GM18507 (cell line): Measurements from ENCODE around the gene HSD17B2.

Experiments used
- DNase-seq: peaks from one replicate; pipeline ENCODE4 v3.0.0; 2011; ENCODE audit warnings: low read depth; ENCODE audit not compliant: insufficient read length; ENCODE audit errors: extremely low spot score
- FAIRE-seq: peaks from 2 replicates; lab custom pipeline; 2011; peaks lifted over from hg19 to GRCh38; lab: Jason Lieb, UNC

Gene HSD17B2

GRCh38 chr16:82070656-82071369 is 35.8 kb downstream of the HSD17B2 start:
- FAIRE-seq, result no peak
- DNase-seq, result no peak

- FAIRE-seq, result no peak
Observed at GRCh38 chr16:82071421-82071820, 36.4 kb downstream of the HSD17B2 start.

GRCh38 chr16:82072313-82072712 is 37.3 kb downstream of the HSD17B2 start:
- FAIRE-seq, result no peak
- no peak for DNase-seq

More at GRCh38 chr16:82071421-82071820, 36.4 kb downstream of the HSD17B2 start:
- no peak for DNase-seq

- DNase-seq, result no peak
- FAIRE-seq, result no peak
Observed at GRCh38 chr16:82074019-82074558, 39.0 kb downstream of the HSD17B2 start.

GRCh38 chr16:82078125-82078524 is 43.1 kb downstream of the HSD17B2 start:
- DNase-seq (no peak), FAIRE-seq (no peak)

- DNase-seq (no peak), FAIRE-seq (no peak)
Observed at GRCh38 chr16:82079892-82080291, 44.8 kb downstream of the HSD17B2 start.

- FAIRE-seq, result no peak
- no peak for DNase-seq
Observed at GRCh38 chr16:82081264-82081663, 46.2 kb downstream of the HSD17B2 start.

- DNase-seq (no peak), FAIRE-seq (no peak)
Observed at GRCh38 chr16:82082097-82082496, 47.0 kb downstream of the HSD17B2 start.

GRCh38 chr16:82082543-82083244 is 47.6 kb downstream of the HSD17B2 start:
- DNase-seq, result no peak
- FAIRE-seq, result no peak

- DNase-seq, result no peak
- no peak for FAIRE-seq
Observed at GRCh38 chr16:82083710-82084353, 48.8 kb downstream of the HSD17B2 start.

GRCh38 chr16:82085011-82085779 is 50.1 kb downstream of the HSD17B2 start:
- DNase-seq (no peak), FAIRE-seq (no peak)

- no peak for FAIRE-seq
- DNase-seq, result no peak
Observed at GRCh38 chr16:82088483-82088882, 53.4 kb downstream of the HSD17B2 start.

- no peak for DNase-seq
- FAIRE-seq, result no peak
Observed at GRCh38 chr16:82091241-82091640, 56.2 kb downstream of the HSD17B2 start.

- DNase-seq, result no peak
- FAIRE-seq, result no peak
Observed at GRCh38 chr16:82092711-82093110, 57.7 kb downstream of the HSD17B2 start.

- FAIRE-seq (no peak), DNase-seq (no peak)
Observed at GRCh38 chr16:82093666-82094300, 58.7 kb downstream of the HSD17B2 start.

- FAIRE-seq (no peak), DNase-seq (no peak)
Observed at GRCh38 chr16:82094942-82095540, 60.0 kb downstream of the HSD17B2 start.

GRCh38 chr16:82096641-82097040 is 61.6 kb downstream of the HSD17B2 start:
- FAIRE-seq (no peak), DNase-seq (no peak)

- DNase-seq (no peak), FAIRE-seq (no peak)
Observed at GRCh38 chr16:82105107-82105506, 70.1 kb downstream of the HSD17B2 start.

- FAIRE-seq (no peak), DNase-seq (no peak)
Observed at GRCh38 chr16:82108100-82108499, 73.0 kb downstream of the HSD17B2 start.
